Measurements from ENCODE around the gene ABCB1.

ABCB1 gene

DNA sequence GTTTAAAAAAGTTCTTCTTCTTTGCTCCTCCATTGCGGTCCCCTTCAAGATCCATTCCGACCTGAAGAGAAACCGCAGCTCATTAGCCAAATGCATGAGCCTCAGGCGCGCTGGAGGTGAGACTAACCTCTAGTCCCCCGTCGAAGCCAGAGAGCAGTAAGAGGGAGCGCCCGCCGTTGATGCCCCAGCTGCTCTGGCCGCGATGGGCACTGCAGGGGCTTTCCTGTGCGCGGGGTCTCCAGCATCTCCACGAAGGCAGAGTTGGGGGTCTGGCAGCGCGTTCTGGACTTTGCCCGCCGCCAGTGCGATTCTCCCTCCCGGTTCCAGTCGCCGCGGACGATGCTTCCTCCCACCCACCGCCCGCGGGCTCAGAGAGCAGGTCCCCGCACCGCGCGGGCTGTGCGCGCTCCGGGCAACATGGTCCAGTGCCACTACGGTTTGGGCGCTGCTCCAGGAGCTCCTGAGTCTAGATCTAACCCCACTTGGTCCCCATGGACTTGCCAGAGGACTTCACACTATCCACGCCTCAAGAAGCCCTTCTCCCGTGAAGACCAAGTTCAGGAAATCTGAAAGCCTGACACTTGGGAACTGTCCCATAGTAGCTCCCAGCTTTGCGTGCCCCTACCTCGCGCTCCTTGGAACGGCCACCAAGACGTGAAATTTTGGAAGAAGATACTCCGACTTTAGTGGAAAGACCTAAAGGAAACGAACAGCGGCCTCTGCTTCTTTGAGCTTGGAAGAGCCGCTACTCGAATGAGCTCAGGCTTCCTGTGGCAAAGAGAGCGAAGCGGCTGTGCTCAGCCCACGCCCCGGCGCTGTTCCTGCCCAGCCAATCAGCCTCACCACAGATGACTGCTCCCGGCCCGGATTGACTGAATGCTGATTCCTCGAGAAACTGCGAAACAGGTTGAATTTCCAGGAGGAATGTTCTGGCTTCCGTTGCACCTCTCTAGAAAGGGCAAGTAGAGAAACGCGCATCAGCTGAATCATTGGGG is at the start of gene ABCB1:
Gene ABCB1 (minus strand): TSS at position 755 of the 995 bp plus-strand sequence. CDS start 700 bp downstream, at position 55.
- peak; percentile 48 to 54 for DNase-seq

DNA sequence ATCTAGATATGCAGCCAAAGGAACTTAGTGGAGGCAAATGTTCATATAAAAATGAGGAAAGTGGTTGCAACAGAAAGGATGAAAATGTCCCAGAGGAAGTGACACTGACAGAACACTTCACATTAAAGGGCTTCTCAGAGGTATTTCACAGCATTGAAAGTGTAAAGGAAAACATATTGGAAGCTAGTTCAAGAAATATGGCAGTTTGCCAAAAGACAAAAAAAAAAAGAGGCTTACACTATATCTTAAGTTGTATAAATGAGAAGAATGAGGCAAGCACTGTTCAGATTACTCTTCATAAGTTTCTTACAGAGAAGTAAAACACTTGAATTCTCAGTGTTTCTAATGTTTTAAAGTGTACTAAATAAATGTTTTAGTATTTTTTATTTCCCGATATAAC is 47.6 kb upstream of the ABCB1 start:
- no peak for DNase-seq

DNA sequence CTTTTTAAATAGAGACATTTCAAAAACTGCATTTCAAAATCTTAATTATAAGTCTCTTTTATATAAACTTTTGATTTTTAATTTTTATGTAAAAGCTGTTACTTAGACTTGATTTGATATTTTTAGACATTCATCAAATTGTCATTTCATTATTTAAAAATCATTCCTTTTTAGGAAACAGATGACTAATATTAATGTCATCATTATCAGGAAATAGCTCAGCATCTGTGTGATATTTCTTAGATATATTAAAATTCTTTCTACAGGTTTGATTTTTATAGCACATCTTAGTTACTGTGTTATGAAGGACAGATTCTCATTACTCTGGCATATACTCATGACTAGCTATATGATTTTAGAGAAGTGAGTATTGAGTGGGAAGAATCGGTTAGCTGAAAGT is 44.8 kb upstream of the ABCB1 start:
- no peak for DNase-seq

DNA sequence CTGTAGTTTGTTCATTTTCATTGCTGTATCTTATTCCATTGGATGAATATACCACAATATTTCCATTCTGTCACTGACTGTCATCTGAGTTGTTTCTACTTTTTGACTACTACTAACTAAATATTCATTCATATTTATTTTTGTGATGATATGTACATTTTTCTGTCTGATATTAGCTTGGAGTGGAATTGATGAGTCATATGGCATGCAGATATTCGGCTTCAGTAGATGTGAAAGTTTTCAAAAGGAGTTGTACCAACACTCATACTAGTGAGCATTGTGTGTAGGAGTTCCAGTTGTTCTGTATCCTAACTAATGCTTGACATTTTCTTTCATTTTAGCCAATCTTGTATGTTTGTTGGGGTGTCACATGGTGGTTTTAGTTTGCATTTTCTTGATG is 35.2 kb upstream of the ABCB1 start:
- no peak for DNase-seq

DNA sequence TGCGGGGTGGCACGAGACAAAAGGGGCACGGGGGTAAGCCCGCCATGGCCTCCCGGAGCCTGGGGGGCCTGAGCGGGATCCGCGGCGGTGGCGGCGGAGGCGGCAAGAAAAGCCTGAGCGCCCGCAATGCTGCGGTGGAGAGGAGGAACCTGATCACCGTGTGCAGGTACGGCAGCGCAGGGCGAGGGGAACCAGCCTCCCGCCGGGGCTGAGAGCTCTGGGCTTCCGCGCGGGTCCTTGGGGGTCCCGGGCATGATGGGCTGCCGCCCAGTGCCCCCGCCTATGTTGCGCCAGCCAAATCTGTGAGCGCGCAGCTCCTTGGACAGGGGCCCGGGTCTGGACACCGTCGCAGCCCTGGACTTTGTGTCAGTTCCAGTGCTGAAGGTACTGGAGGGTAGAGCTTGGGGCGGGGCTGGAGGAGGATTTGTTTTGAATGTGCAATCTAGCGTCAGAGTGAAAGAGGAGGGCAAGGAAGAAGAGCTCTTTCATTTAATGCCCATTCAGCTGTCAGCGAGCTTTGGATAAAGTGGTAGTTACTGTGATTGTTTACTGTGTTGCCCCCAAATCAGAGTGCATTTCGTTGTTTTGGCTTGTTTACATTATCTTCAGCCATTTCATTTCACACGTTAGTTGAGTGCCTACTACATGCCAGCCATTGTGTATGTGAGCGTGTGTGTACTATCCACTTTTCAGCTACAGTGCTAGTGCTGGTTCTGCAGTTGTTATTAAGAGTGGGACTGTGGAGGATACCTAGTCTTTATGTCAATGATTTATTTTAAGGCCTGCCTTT is 28.3 kb upstream of the ABCB1 start:
- DNase-seq: peak; percentile 3 to 4

DNA sequence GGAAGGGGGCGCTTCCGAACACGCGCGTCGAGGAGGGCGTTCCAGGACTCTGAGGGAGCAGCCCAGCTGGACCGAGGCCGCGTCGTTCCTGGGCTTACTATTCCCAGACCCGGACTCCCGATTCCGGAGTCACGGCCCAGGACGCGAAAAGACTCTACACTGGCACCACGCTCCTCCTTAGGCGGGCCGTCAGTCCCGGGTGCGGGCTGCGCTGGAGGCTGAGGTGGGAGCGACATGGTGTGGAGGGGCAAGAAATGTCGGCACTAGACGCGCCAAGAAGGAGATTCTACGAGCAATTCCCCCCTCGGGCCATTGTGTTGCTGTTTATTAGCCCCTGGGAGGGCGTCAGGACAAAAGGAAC is 26.9 kb upstream of the ABCB1 start:
- DNase-seq: no peak

DNA sequence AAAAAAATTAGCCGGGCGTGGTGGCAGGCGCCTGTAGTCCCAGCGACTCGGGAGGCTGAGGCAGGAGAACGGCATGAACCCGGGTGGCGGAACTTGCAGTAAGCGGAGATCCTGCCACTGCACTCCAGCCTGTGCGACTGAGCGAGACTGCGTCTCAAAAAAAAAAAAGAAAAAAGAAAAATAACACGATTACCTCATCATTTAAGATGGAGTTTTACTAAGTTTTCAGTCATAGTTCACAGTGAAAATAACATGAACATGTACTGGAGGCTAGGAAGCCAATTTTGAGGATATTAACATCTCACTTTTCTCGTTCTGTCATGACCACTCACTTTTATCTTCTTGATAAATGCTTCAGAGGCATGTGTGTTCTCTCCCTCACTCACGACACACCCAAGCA is 24.4 kb upstream of the ABCB1 start:
- no peak for DNase-seq

DNA sequence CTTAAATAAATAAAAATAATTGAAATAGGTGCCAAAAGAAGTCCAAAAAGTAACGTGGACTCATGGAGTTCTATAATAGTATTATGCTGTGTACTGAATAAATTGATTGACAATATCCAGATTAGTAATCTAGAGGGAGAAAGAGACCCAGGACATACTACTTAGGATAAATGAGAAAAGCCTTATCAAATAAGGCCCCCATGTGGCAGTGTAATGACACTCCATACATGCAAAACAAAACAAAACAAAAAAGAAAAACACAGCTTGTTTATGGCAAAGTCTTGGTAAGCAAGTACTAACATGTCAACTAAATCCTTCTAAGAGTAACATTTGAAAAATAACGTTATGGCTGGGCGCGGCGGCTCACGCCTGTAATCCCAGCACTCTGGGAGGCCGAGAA is 23.9 kb upstream of the ABCB1 start:
- DNase-seq: no peak

DNA sequence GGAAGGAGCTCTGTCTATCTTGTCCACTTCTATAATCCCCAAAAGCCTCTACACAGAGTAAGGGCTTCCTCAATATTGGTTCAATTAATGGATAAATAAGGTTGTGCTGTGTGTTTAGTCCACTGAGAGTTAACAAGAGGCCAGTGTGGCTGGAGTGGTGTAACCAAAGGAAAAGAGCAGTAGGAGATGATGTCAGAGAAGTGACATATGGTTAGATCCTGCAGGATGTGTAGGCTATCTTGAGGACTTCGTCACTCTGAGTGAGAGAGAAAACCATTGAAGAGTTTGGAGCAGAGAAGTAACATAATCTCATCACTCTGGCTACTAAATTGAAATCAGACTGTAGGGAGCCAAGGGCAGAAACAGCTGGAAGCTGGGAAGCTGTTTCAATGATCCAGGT is 14.5 kb upstream of the ABCB1 start:
- no peak for DNase-seq

DNA sequence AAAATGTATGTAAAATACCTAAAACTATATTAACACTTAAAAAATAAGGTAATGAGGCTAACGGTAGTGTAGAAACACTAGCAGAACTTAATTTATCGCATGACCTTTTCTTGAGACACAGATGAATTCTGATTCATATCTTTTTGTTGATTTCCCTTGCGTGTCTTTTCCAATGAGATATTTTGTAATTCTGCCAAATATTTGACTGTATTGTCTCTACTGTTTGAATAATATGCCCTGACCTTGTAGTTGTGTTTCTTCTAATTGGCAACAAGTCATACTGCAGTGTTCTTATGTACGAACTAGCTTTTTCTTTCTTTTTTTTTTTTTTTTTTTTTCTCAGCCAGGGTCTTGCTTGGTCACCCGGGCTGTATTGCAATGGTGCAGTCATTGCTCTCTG is 9.2 kb upstream of the ABCB1 start:
- DNase-seq: no peak

DNA sequence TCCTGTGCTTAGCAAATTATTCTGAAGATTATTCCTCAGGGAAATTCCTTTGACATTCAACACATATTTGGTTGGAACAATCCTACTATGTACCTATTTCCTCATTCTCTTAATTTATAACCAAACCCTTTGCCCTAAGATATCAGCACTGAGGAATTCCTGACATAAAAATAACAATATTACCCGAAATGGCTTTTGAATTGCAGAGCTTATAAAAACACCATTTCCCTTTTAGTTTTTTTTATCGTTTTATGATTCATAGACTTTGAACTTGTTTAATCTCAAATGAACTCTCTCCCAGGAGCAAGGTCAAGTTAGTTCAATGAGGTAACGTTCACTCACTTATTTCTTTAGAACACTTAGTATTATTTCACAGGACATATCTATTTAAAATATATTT is 7.7 kb upstream of the ABCB1 start:
- DNase-seq: no peak

DNA sequence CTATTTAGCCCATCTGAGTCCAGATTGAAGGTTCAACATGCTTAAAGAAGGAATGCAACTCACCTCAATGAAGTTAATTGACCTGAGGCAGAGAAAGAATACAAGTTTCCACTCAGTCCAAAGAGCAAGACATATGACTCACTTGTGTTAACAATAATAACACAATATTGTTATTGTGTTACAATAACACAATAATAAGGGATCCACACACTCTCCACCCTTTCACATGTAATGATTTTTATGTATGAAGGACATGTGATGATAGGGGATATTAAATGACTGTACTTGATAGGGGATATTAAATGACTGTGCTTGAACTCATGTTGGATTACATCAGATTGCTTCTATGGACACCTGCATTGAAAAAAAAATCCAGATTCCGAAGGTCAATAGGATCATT is 3.6 kb upstream of the ABCB1 start:
- DNase-seq: no peak

DNA sequence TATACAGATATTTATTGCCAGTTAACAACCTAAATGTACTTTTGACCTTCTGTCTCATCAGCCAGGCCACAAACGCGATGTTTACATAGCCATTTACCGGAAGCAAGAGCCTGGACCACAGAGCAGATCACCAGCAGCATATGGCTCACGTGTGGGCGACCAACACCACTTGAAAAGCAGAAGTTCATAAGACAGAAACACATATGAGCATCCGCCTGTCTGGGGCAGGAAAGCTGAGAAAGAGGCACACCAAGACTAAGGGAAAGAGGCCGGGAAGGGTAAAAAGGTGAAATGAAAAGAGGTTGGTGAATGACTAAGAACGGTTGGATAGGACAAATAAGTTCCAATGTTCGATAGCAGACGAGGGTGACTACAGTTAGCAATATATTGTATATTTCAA is 1.3 kb downstream of the ABCB1 start:
- DNase-seq: peak; percentile 61 to 72

DNA sequence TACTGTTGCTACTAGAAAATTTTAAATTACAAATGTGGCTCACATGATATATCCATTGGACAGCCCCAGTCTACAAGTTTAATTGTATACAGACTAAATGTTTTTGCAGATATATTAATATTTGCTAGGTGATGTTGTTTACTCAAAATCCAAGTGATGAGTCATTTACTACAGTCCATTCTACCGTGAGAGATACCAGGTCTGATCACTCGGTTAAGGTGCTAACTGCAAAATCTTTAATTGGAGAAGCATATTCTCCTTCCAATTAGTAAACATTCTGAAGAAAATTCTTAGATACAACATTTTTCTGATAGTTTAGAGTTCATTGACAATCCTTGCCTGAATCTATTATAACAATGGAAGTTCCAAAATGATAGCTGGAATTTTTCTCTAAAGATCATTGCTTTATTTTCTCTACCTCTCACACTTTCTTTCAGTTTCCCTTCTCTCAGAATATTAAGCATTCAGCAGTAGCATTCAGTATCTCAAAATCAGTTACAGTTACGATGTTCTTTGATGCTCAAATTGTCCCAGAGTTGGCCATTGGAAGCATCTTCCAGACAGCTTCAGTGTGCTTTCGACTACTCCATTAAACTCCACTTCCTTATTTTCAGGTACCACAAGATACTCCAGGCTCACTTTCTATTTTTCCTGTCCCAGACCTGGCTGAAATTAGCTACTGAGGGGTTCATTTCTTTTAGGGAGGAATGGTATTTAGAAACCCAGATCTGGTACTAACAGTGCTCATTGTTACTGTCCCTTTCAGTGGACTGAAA is 2.3 kb downstream of the ABCB1 start:
- peak in 1 of 2 donors; percentile 11 for DNase-seq

DNA sequence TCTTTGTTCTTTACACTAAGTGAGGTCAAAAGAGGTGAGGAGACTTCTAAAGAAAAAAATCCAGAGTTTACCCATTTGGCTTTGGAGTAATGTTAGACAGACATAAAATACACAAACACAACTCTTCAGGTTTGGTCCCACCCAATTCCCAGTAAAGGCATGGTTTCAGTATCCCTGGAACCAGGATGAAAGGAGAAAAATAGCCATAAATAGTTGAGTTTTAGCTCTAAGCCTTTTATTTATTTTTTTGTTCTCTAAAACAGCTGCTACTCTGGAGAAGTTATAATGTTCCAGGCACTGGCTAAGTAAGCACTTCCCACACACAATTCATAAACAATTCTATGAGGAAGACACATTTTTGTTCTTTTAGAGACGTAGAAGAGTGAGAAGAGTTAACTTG is 4.0 kb downstream of the ABCB1 start:
- DNase-seq: no peak

DNA sequence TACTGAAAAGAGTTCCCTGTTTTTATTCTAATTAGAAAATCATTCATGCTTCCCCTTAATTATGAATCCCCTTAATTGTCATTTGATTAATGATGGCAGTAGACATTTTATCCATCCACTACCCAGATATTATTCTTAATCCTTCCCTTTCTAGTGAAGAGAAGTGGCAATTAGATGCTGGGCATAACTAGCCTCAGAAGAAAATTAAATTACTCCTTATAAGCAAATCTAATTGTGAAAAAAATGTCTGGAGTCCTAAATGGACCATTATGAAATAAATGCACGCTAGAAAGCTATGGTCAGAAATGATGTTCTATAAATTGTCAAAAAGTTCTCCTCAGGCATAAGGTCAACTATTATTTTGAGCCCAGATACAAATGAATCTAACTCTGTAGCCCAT is 4.5 kb downstream of the ABCB1 start:
- no peak for DNase-seq

DNA sequence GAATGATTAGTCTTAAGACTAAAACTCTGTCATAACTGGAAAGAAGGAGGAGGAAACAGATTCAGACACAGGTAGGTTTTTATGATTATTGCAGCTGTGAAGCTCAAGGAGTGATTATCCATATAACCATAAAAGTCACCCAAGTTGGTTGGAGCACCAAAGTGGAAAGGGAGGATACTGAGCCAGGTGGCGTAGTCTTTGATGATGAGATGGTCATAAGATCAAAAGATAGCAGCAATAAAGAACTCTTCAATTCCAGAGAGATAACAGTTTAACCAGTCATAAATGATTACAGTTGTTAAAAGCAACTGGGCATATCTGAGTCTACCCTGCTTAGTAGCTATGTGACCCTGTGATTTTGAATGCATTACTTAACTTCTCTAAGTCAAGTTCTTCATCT is 8.4 kb downstream of the ABCB1 start:
- DNase-seq: no peak

DNA sequence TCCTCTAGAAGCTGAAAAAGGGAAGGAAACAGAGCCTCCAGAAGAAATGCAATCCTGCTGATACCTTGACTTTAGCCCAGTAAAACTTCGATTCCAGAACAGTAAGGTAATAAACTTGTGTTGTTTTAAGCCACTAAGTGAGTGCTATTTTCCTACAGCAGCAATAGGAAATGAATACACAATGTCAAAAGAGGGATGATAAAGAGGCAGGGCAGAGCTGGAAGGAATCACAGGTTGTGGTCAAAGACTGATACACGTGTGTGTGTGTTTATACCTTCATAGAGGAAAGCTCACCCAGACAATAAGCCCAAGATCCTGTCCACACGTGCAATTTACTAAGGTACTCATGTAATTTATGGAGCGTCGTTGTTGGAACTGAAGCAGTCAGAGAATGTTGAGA is 9.5 kb downstream of the ABCB1 start:
- no peak for DNase-seq

DNA sequence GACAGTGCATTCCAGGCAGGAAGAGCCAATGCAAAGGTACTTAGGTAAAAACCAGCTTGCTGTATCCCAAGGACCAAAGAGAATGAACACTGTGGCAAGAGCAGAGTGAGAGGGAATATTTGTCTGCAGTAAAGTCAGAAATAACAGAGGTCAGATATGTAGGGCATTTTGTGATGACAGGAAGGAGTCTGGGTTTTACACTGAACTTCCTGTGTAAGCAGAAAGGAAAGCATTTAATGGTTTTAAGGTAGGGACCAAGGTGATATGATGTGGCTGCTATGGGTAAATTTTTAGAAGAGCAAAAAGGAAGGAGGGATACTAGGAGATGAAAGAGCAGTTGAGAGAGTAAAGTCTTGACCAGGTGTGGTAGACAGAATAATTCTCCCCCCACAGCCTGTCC is 10.1 kb downstream of the ABCB1 start:
- DNase-seq: peak in 1 of 2 donors; percentile 25

DNA sequence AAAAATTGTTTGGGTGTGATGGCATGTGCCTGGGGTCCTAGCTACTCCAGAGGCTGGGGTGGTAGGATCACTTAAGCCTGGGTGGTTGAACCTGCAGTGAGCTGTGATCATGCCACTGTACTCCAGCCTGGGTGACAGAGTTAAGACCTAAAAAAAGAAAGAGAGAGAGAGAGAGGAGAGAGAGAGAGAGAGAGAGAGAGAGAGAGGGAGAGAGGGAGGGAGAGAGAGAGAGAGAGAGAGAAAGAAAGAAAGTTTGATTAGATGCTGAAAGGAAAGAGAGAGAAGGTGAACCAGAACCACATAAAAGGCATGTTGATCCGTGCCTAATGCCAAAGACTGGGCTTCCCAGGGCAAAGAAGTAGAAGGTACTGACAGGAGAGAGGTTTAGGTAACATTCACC is 11.1 kb downstream of the ABCB1 start:
- no peak for DNase-seq

DNA sequence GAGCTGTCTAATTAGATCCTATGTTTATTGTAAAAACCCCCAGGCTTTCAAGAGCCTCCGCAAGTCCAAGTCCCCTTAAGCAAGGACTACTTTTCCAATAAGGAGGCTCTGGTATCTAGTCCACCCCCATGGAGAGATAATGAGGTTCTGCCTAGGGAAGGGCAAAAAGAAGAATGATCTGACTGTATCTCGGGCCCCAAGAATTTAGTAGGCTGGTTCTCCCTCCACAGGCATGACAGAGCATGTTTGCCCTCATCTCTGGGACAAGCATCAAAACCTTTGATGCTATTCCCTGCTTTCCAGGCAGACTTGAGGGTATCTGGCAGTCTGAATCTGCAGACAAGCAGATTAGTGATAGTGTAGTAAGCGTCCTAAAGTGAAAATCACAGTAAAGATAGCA is 19.0 kb downstream of the ABCB1 start:
- no peak for DNase-seq

DNA sequence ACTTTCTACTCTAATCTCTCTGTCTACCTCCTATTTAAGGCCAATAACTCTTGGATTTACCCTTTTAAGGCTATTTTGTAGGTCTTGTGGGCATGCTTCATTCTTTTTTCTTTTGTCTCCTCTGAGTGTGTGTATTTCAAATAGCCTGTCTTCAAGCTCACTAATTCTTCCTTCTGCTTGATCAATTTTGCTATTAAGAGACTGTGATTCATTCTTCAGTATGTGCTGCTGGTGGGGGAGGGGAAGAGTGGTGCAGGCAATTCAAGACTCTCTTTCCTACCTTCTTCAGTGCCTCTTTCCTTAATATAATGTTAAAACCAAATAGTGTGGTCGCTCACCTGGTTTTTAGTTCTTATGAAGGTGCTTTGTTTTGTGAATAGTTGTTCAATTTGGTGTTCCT is 20.0 kb downstream of the ABCB1 start:
- DNase-seq: no peak

DNA sequence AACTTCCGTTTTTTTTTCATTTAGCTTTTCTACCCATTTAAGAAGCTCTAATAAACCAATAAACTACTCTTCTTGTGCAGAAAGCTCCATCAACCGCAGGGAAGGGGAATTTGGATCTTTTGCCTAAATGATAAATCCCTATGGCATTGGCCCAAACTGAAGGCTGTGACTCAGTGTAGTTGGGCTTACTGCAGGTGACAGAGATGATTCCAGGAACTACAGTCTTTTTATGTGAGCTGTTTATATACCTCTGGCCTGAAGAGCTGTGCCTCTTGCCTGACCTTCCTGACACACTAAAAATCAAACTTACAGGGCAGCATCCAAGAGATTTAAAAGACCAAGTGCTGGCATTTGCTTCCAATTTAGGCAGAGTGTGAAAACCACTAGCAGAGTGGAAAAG is 25.2 kb downstream of the ABCB1 start:
- no peak for DNase-seq

All from CD4-positive, alpha-beta T cell treated with Interferon alpha-2 for 1 hour (primary cell).